IPS DF 6.9 (cell line): ENCODE measurements around the gene DYNC1H1.

ENCODE experiments used
- DNase-seq: peaks from one replicate; pipeline ENCODE4 v3.0.0-alpha.2; 2013; ENCODE audit warnings: low read depth, low spot score
- H3K27ac ChIP-seq: one replicate; pipeline ENCODE4 v1.5.1; 2013; ENCODE audit warnings: low read length, control low read depth
- H3K27me3 ChIP-seq: 2 replicates; pipeline ENCODE4 v1.6.1; 2013; ENCODE audit warnings: mild to moderate bottlenecking, low read length; ENCODE audit not compliant: control insufficient read depth, insufficient read depth
- H3K36me3 ChIP-seq: 2 replicates; pipeline ENCODE4 v1.6.1; 2013; ENCODE audit warnings: low read length; ENCODE audit not compliant: control insufficient read depth, insufficient read depth
- H3K4me1 ChIP-seq: 2 replicates; pipeline ENCODE4 v1.6.1; 2013; ENCODE audit warnings: low read length; ENCODE audit not compliant: control insufficient read depth, insufficient read depth
- H3K4me3 ChIP-seq: 2 replicates; pipeline ENCODE4 v1.5.1; 2013; ENCODE audit warnings: mild to moderate bottlenecking, low read length
- H3K9me3 ChIP-seq: 2 replicates; pipeline ENCODE4 v1.6.1; 2013; ENCODE audit warnings: low read length, inconsistent platforms; ENCODE audit not compliant: control insufficient read depth, insufficient read depth
- WGBS: extraction: QIAGEN DNeasy Blood & Tissue Kit; methylation state at CpG from one replicate; pipeline ENCODE4 v1.1.7; 2013; ENCODE audit warnings: mixed read lengths, missing lambda C conversion rate; ENCODE audit not compliant: insufficient read length, insufficient coverage; 5-methylcytosine and 5-hydroxymethylcytosine counted together

DYNC1H1 gene

GRCh38 chr14:102049258-102050025 lies 85.1 kb downstream of the DYNC1H1 start:
- Histone ChIP-seq H3K9me3 (no peaks in the 10 kb centered on the region), H3K27me3 (no peaks in the 10 kb centered on the region), H3K4me3 (no peak overlapping the region), H3K4me1 (no peaks in the 10 kb centered on the region; the same call in 1 of the 2 replicates), H3K27ac (no peak overlapping the region), H3K36me3 (peaks cover 34% of the 10 kb centered on the region)
- WGBS = no CpG with 5 or more reads among the region's 25 CpGs
- DNase-seq = no peak

DNA sequence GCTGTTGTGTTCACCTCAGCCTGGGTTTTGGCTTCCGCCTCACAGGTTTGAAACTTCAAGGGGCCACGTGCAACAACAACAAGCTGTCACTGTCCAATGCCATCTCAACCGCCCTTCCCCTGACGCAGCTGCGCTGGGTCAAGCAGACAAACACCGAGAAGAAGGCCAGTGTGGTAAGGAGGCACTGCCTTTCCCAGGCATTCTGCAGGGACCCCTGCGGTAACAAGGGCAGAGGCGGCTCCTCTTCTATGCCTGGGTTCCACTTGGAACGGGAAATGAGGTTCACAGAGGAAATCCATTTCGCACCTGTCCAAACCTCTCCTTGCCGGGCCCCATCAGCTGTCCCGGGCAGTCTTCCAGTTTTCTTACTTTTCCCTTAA lies 85.6 kb downstream of the DYNC1H1 start:
- no peaks in the 10 kb centered on the region for H3K27me3 ChIP-seq
- no peak overlapping the region for H3K27ac ChIP-seq
- peaks cover 31% of the 10 kb centered on the region for H3K36me3 ChIP-seq
- H3K4me1 ChIP-seq = no peaks in the 10 kb centered on the region; the same call in 1 of the 2 replicates
- no peaks in the 10 kb centered on the region for H3K9me3 ChIP-seq
- WGBS = no CpG with 5 or more reads among the region's 12 CpGs
- no peak overlapping the region for H3K4me3 ChIP-seq
- DNase-seq = no peak

- no peak for DNase-seq
- Histone ChIP-seq H3K27ac (no peak overlapping the region), H3K27me3 (no peaks in the 10 kb centered on the region), H3K9me3 (no peaks in the 10 kb centered on the region), H3K4me1 (no peaks in the 10 kb centered on the region; the same call in 1 of the 2 replicates), H3K4me3 (no peak overlapping the region), H3K36me3 (peaks cover 31% of the 10 kb centered on the region)
- no CpG with 5 or more reads among the region's 11 CpGs for WGBS
Measured at GRCh38 chr14:102050625-102051024, 86.3 kb downstream of the DYNC1H1 start.

- no CpG with 5 or more reads among the region's 10 CpGs for WGBS
- Histone ChIP-seq H3K4me1 (peaks cover 6% of the 10 kb centered on the region), H3K4me3 (no peak overlapping the region), H3K27ac (no peak overlapping the region), H3K36me3 (peaks cover 33% of the 10 kb centered on the region), H3K27me3 (no peaks in the 10 kb centered on the region), H3K9me3 (no peaks in the 10 kb centered on the region)
- DNase-seq = no peak
Measured at GRCh38 chr14:102052522-102052921, 88.1 kb downstream of the DYNC1H1 start.

- H3K4me3 ChIP-seq = no peak overlapping the region
- no peak overlapping the region for H3K27ac ChIP-seq
- H3K36me3 ChIP-seq = peaks cover 6% of the 10 kb centered on the region
- no peaks in the 10 kb centered on the region for H3K27me3 ChIP-seq
- WGBS = no CpG with 5 or more reads among the region's 24 CpGs
- peaks cover 6% of the 10 kb centered on the region for H3K4me1 ChIP-seq
- no peak for DNase-seq
- H3K9me3 ChIP-seq = no peaks in the 10 kb centered on the region
Measured at GRCh38 chr14:102055181-102055901, 91.0 kb downstream of the DYNC1H1 start.

DNA sequence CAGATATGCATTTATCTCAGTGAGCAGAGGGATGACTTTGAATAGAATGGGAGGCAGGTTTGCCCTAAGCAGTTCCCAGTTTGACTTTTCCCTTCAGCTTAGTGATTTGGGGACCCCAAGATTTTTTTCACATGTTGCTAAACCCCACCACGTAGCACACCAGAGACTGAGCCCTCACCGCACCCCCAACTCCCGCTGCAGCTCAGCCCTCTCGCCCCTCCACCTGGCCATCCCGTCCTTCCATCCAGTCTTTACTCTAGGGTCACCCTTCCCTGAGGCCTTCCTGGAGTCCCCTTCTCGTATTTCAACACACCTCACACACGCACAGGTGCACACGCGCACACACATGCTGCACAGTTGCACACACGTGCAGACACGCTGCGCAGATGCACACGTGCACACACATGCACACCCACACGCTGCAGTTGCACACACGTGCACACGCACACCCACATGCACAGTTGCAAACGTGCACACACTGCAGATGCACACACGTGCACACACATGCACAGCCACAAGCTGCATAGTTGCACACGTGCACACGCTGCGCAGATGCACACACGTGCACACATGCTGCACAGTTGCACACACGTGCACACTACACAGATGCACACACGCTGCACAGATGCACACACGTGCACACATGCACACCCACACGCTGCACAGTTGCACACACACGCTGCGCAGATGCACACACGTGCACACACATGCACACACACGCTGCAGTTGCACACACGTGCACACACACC lies 92.5 kb downstream of the DYNC1H1 start:
- Histone ChIP-seq H3K36me3 (0 out of 2 replicates have a peak, but pooled peaks cover 3% of the 10 kb centered on the region), H3K27me3 (no peaks in the 10 kb centered on the region), H3K4me1 (peaks cover 6% of the 10 kb centered on the region), H3K4me3 (no peak overlapping the region), H3K27ac (no peak overlapping the region), H3K9me3 (no peaks in the 10 kb centered on the region)
- no CpG with 5 or more reads among the region's 31 CpGs for WGBS
- DNase-seq = no peak

DNA sequence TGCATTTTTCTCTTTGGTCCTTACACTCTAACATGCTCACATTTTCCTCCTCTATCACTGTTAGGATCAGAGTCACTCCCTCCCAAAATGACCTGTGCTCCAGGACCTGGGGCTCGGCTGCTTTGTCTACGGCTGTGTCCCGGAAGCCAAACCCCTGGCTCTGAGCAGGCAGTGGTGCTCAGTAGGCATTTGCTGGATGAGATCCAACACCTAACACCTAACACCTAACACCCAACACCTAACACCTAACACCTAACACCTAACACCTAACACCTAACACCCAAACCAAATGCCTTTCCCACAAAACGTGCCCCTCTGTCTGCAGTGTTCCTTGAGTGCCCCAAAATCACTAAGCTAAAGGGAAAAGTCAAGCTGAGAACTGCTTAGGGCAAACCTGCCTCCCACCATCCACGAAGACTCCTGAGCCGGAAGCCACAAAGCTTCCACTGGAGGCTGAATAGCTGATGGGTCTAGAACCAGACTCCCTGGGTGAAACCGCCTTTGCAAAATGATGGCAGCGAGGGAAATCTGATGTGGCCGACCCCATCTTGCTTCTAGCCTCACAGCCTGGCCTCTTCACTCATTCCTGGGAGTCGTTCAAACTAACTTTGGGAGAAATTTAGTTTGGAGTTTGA lies 93.2 kb downstream of the DYNC1H1 start:
- WGBS = 100% methylated on average over 1 of the region's 10 CpGs
- no peak overlapping the region for H3K4me3 ChIP-seq
- no peak for DNase-seq
- H3K36me3 ChIP-seq = 0 out of 2 replicates have a peak, but pooled peaks cover 3% of the 10 kb centered on the region
- peaks cover 6% of the 10 kb centered on the region for H3K4me1 ChIP-seq
- H3K27ac ChIP-seq = no peak overlapping the region
- no peaks in the 10 kb centered on the region for H3K9me3 ChIP-seq
- no peaks in the 10 kb centered on the region for H3K27me3 ChIP-seq

DNA sequence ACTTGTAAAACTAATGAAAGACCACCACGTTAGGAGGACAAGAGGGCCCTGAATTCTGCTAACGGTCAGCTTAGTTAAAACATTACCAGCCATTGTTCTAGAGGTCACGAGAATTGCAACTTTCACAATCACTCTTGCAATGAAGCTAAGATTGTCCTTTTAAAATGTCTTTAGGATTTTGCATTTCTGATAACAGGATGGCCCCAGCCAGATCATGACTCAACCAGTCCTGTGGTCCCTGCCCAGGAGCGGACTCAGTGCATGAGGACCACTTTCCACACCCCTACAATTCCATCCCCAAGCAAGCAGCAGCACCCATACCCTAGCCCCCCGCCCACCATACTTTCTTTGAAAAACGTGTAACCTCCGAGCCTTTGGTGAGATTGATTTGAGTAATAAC lies 93.8 kb downstream of the DYNC1H1 start:
- no peak overlapping the region for H3K27ac ChIP-seq
- peaks cover 6% of the 10 kb centered on the region for H3K4me1 ChIP-seq
- H3K4me3 ChIP-seq = no peak overlapping the region
- H3K9me3 ChIP-seq = no peaks in the 10 kb centered on the region
- H3K36me3 ChIP-seq = 0 out of 2 replicates have a peak, but pooled peaks cover 3% of the 10 kb centered on the region
- H3K27me3 ChIP-seq = no peaks in the 10 kb centered on the region
- no CpG with 5 or more reads among the region's 7 CpGs for WGBS
- DNase-seq = no peak

DNA sequence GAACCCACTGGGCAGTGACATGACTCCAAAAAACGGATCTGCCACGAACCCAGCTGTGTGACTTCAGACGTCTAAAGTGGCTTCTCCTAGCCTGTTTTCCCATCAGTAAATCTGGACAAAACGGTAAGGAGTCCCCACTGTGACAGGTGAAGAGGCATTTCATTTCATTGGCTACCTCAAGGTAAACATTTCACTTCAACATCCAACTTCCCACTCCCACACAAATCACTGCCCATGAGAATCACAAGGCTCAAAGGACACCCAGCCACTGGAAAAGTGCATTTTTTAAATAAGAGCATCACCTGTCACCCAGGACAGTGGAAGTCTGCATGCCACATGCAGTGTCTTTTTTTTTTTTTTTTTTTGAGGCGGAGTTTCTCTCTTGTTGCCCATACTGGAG lies 94.6 kb downstream of the DYNC1H1 start:
- Histone ChIP-seq H3K36me3 (0 out of 2 replicates have a peak, but pooled peaks cover 3% of the 10 kb centered on the region), H3K4me1 (peaks cover 6% of the 10 kb centered on the region), H3K27me3 (no peaks in the 10 kb centered on the region), H3K27ac (no peak overlapping the region), H3K9me3 (no peaks in the 10 kb centered on the region), H3K4me3 (no peak overlapping the region)
- WGBS = no CpG with 5 or more reads among the region's 5 CpGs
- DNase-seq = no peak
